GM12801 (cell line): ENCODE measurements around the gene GALNTL6.

Source experiments
- CTCF ChIP-seq: IDR thresholded peaks from one replicate; pipeline ENCODE4 v1.5.1; 2011; ENCODE audit warnings: control low read depth; ENCODE audit not compliant: insufficient read length; ENCODE audit errors: extremely low read depth

Gene GALNTL6

GRCh38 chr4:171983935-171984805, 171.0 kb downstream of the GALNTL6 start:
- TF ChIP-seq CTCF: no peak

- no peak for TF ChIP-seq CTCF
Observed at GRCh38 chr4:171985129-171985528, 171.9 kb downstream of the GALNTL6 start.

GRCh38 chr4:171993247-171993646, 180.0 kb downstream of the GALNTL6 start:
- no peak for TF ChIP-seq CTCF

GRCh38 chr4:172007889-172008288, 194.7 kb downstream of the GALNTL6 start:
- TF ChIP-seq CTCF: no peak

GRCh38 chr4:172009446-172010230, 196.4 kb downstream of the GALNTL6 start:
- TF ChIP-seq CTCF: no peak

GRCh38 chr4:172011196-172011595, 198.0 kb downstream of the GALNTL6 start:
- no peak for TF ChIP-seq CTCF

GRCh38 chr4:172018358-172018757, 205.2 kb downstream of the GALNTL6 start:
- no peak for TF ChIP-seq CTCF
